Measurements from ENCODE around the gene DDX20. TPM values are rescaled to one million over a fixed set of nuclear protein-coding genes. Genes with fewer than 3 reads are reported as not detected.

DDX20 gene
- total and polyA plus RNA-seq, 2 experiments from 2014 or later: 11.5 to 34.0 TPM

DNA sequence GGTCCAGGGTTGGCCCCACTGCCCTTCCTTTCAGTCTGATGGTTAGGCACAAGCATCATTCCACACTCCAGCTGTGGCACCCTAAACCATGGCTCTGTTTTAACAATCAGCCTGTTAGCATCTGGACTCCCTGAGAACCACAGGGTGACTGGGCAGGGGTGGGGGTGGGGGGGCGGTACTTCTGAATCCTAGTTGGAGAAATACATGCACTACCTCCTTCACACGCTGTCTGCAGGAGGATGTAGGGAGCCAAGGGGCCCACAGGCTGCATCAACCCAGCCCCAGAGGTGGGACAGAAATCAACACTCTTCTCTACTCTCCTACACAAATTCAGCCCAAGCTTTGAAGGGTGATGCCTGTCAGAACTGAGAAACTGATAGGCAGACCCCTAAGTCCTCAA lies 23.8 kb downstream of the DDX20 start:
- Histone ChIP-seq H3K27me3 (no peaks in the 10 kb centered on the region), H3K4me3 (no peak overlapping the region), H3K36me3 (no peaks in the 10 kb centered on the region), H3K27ac (no peak overlapping the region), H3K4me1 (ENCODE audit: low read depth) (no peaks in the 10 kb centered on the region), H3K9me3 (ENCODE audit: low read depth) (no peaks in the 10 kb centered on the region)
- DNase-seq (ENCODE audit: low read depth in 1 of 2, low spot score in 1 of 2): no peak
- TF ChIP-seq, protein P1, sequence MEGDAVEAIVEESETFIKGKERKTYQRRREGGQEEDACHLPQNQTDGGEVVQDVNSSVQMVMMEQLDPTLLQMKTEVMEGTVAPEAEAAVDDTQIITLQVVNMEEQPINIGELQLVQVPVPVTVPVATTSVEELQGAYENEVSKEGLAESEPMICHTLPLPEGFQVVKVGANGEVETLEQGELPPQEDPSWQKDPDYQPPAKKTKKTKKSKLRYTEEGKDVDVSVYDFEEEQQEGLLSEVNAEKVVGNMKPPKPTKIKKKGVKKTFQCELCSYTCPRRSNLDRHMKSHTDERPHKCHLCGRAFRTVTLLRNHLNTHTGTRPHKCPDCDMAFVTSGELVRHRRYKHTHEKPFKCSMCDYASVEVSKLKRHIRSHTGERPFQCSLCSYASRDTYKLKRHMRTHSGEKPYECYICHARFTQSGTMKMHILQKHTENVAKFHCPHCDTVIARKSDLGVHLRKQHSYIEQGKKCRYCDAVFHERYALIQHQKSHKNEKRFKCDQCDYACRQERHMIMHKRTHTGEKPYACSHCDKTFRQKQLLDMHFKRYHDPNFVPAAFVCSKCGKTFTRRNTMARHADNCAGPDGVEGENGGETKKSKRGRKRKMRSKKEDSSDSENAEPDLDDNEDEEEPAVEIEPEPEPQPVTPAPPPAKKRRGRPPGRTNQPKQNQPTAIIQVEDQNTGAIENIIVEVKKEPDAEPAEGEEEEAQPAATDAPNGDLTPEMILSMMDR (IDR thresholded peaks at IDR 0.05; ENCODE audit: low read depth, low read length): no peak

DNA sequence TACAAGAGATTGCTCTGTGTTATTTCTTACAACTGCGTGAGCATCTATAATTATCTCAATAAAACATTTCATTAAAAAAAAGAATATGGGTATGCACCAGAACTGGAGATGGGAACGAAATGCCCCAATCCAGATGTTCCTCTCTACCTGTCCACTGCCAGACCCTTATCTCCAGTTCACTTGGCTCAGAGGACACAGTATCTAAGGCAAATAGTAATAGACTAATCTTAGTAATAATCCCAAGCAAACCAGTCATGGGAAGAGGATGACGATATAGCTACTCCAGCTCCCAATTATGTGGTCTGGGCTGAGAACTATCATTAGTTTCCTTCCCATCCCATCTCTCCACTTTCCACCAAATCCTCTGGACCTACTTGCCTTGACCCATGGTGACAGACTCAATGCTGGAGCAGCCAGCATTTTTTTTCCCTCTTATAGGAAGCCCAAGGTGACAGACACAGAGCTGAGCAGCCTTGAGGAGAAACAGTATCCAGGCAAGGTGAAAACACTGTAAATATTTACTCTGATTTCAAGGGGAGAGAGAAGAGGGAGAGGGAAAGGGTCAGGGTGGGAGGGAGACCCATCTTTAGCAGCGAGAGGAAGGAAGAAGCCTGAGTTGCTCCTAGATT lies 28.7 kb downstream of the DDX20 start:
- TF ChIP-seq, protein P1 (IDR thresholded peaks at IDR 0.05; ENCODE audit: low read depth, low read length): no peak
- Histone ChIP-seq H3K4me1 (ENCODE audit: low read depth) (no peaks in the 10 kb centered on the region), H3K9me3 (ENCODE audit: low read depth) (no peaks in the 10 kb centered on the region), H3K27ac (no peak overlapping the region), H3K4me3 (no peak overlapping the region), H3K27me3 (peaks cover 8% of the 10 kb centered on the region), H3K36me3 (no peaks in the 10 kb centered on the region)
- DNase-seq (ENCODE audit: low read depth in 1 of 2, low spot score in 1 of 2): no peak

DNA sequence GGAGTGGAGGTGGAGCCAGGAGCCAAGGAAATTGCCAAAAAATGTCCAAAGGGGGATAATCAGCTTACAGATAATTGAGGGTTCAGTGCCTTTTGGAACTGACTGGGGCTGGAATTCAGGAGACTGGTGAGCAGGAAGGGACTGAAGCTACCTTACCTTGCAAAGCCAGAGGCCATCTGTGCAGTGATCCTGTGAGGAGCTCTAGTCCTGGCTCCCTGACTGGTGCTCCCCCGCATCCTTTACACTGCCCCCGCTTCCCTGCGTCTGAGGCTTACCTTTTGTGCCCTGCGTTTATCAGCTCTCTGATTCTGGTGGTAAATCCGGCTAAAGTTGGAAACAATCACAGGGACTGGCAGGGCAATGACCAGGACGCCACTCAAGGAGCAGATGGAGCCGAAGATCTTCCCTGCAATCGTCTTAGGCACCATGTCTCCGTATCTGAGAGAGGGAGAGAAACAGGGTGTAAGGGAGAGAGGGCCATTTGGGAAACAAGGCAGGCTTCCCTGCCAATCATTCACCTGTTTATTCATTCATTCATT lies 31.0 kb downstream of the DDX20 start:
- no peaks in the 10 kb centered on the region for H3K4me1 ChIP-seq (ENCODE audit: low read depth)
- DNase-seq (ENCODE audit: low read depth in 1 of 2, low spot score in 1 of 2): no peak

DNA sequence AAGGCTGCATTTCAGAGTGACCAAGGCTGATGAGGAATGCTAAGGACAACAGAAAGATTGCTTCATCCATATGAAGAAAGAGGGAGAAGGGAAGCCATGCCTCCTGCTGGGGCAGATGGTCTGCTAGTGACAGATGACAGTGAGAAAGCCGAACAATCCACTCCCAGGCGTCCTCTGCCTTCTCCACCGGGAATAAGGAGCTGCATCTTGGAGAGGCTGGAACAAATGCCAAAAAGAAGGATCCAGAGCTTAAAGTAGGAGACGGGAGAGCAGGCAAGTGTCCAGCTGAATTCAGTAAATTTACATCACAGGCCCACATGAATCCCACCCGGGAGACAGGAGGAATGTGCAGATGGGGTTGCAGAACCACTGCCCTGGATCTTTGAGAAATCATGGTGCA lies 33.4 kb downstream of the DDX20 start:
- H3K27ac ChIP-seq: no peak overlapping the region
- H3K9me3 ChIP-seq (ENCODE audit: low read depth): no peaks in the 10 kb centered on the region
- peaks cover 8% of the 10 kb centered on the region for H3K27me3 ChIP-seq
- H3K4me3 ChIP-seq: no peak overlapping the region
- DNase-seq (ENCODE audit: low read depth in 1 of 2, low spot score in 1 of 2): peak in 1 of 2 donors; percentile 73
- H3K36me3 ChIP-seq: no peaks in the 10 kb centered on the region
- H3K4me1 ChIP-seq (ENCODE audit: low read depth): no peaks in the 10 kb centered on the region
- TF ChIP-seq, protein P1 (IDR thresholded peaks at IDR 0.05; ENCODE audit: low read depth, low read length): no peak

More for the DNA sequence above, 31.0 kb downstream of the DDX20 start:
- no peak overlapping the region for H3K4me3 ChIP-seq
- no peak overlapping the region for H3K27ac ChIP-seq
- H3K36me3 ChIP-seq: no peaks in the 10 kb centered on the region
- TF ChIP-seq, protein P1 (IDR thresholded peaks at IDR 0.05; ENCODE audit: low read depth, low read length): no peak
- no peaks in the 10 kb centered on the region for H3K9me3 ChIP-seq (ENCODE audit: low read depth)
- peaks cover 8% of the 10 kb centered on the region for H3K27me3 ChIP-seq

DNA sequence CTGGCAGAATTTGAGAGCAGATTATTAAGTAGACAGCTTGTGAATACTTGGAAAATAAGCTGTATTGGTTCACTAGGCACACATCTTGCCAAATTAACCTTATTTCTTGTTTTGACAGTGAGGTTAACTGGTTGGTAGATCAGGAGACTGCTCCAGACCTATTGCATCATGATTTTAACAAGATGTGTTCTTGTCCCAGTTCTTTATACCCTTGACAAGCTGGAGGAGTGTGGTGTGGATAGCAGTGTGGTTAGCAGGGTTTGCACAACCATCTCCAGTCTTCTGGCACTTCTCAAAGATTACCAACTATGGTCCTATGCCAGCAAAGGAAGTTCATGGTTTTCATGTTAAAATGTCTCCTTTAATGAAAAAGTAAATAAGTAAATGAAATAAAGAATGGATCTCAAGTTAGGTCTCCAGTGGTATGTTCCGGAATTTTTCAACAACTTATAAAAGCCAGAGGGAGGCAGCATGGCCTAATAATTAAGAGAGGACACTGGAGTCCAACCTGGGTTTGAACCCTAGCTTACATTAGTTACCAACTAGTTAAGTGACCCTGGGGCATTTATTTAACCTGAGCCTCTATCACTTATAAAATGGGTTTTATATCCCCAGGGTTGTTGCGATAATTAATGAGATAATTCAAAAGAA lies 34.1 kb downstream of the DDX20 start:
- TF ChIP-seq, protein P1 (IDR thresholded peaks at IDR 0.05; ENCODE audit: low read depth, low read length): no peak
- Histone ChIP-seq H3K27me3 (peaks cover 8% of the 10 kb centered on the region), H3K27ac (no peak overlapping the region), H3K9me3 (ENCODE audit: low read depth) (no peaks in the 10 kb centered on the region), H3K4me1 (ENCODE audit: low read depth) (no peaks in the 10 kb centered on the region), H3K36me3 (no peaks in the 10 kb centered on the region), H3K4me3 (no peak overlapping the region)
- DNase-seq (ENCODE audit: low read depth in 1 of 2, low spot score in 1 of 2): peak in 1 of 2 donors; percentile 95
